ENCODE data around the gene NPW.
A peak's percentile ranks its signal among the peaks of the same experiment; 100 is the strongest.

NPW gene

GRCh38 chr16:2019921-2020831 lies 591 bp downstream of the NPW start:
- H3K27me3 ChIP-seq, result peaks cover 49% of the 10 kb centered on the region
- H4K20me1 ChIP-seq, result 0 out of 2 replicates have a peak, but pooled peaks cover 6% of the 10 kb centered on the region
- H3K27ac ChIP-seq, result peak overlapping the region; percentile 61; the same call in 1 of the 2 replicates
- H3K4me2 ChIP-seq, result peak overlapping the region; percentile 75
- peak overlapping the region; percentile 60 for H3K4me3 ChIP-seq
- H3K9ac ChIP-seq, result peak overlapping the region; percentile 66
- peaks cover 56% of the 10 kb centered on the region for H3K4me1 ChIP-seq
- TF ChIP-seq Cebpa-rat (IDR thresholded peaks at IDR 0.05), result no peak
- no peaks in the 10 kb centered on the region for H3K36me3 ChIP-seq
- no peaks in the 10 kb centered on the region for H3K9me3 ChIP-seq

GRCh38 chr16:2022723-2023091 lies 3.1 kb downstream of the NPW start:
- H3K9ac ChIP-seq, result peak overlapping the region; percentile 66; the same call in 1 of the 2 replicates
- peak overlapping the region; percentile 85 for H3K4me2 ChIP-seq
- no peak overlapping the region; the same call in 1 of the 2 replicates for H3K27ac ChIP-seq
- TF ChIP-seq Cebpa-rat (IDR thresholded peaks at IDR 0.05), result no peak
- H4K20me1 ChIP-seq, result peaks cover 9% of the 10 kb centered on the region
- no peaks in the 10 kb centered on the region for H3K36me3 ChIP-seq
- H3K4me3 ChIP-seq, result peak overlapping the region; percentile 56
- peaks cover 51% of the 10 kb centered on the region for H3K4me1 ChIP-seq
- no peaks in the 10 kb centered on the region for H3K9me3 ChIP-seq
- peaks cover 74% of the 10 kb centered on the region for H3K27me3 ChIP-seq

- Histone ChIP-seq H3K9ac (peak overlapping the region; percentile 66; the same call in 1 of the 2 replicates), H4K20me1 (peaks cover 16% of the 10 kb centered on the region), H3K4me1 (peaks cover 58% of the 10 kb centered on the region), H3K36me3 (no peaks in the 10 kb centered on the region), H3K4me2 (peak overlapping the region; percentile 85), H3K27me3 (peaks cover 74% of the 10 kb centered on the region), H3K27ac (peak overlapping the region; percentile 52; the same call in 1 of the 2 replicates), H3K4me3 (peak overlapping the region; percentile 56), H3K9me3 (no peaks in the 10 kb centered on the region)
- TF ChIP-seq Cebpa-rat (IDR thresholded peaks at IDR 0.05), result no peak
These were observed 3.8 kb downstream of the NPW start for GRCh38 chr16:2023092-2024031.

- Histone ChIP-seq H3K4me1 (peaks cover 62% of the 10 kb centered on the region), H3K27ac (no peak overlapping the region), H3K36me3 (no peaks in the 10 kb centered on the region), H3K9me3 (no peaks in the 10 kb centered on the region), H3K4me3 (no peak overlapping the region), H3K27me3 (peaks cover 73% of the 10 kb centered on the region), H3K9ac (no peak overlapping the region; the same call in 1 of the 2 replicates), H3K4me2 (peak overlapping the region; percentile 85), H4K20me1 (peaks cover 21% of the 10 kb centered on the region)
- TF ChIP-seq Cebpa-rat (IDR thresholded peaks at IDR 0.05), result no peak
These were observed 4.4 kb downstream of the NPW start for GRCh38 chr16:2024032-2024420.

- Histone ChIP-seq H3K4me1 (peaks cover 56% of the 10 kb centered on the region), H3K9me3 (no peaks in the 10 kb centered on the region), H3K27ac (no peak overlapping the region), H3K4me3 (no peak overlapping the region), H3K4me2 (no peak overlapping the region), H3K27me3 (peaks cover 61% of the 10 kb centered on the region), H3K9ac (no peak overlapping the region), H3K36me3 (peaks cover 6% of the 10 kb centered on the region), H4K20me1 (peaks cover 18% of the 10 kb centered on the region)
- TF ChIP-seq Cebpa-rat (IDR thresholded peaks at IDR 0.05), result no peak
These were observed 5.7 kb downstream of the NPW start for GRCh38 chr16:2025251-2025650.

GRCh38 chr16:2025878-2026460 lies 6.4 kb downstream of the NPW start:
- H3K4me1 ChIP-seq, result peaks cover 56% of the 10 kb centered on the region
- peak overlapping the region; percentile 96 for H3K4me2 ChIP-seq
- H4K20me1 ChIP-seq, result peaks cover 18% of the 10 kb centered on the region
- no peak overlapping the region for H3K4me3 ChIP-seq
- H3K9ac ChIP-seq, result no peak overlapping the region
- H3K9me3 ChIP-seq, result no peaks in the 10 kb centered on the region
- no peak overlapping the region for H3K27ac ChIP-seq
- TF ChIP-seq Cebpa-rat (IDR thresholded peaks at IDR 0.05), result no peak
- H3K27me3 ChIP-seq, result peaks cover 54% of the 10 kb centered on the region
- peaks cover 7% of the 10 kb centered on the region for H3K36me3 ChIP-seq

- peaks cover 48% of the 10 kb centered on the region for H3K27me3 ChIP-seq
- no peaks in the 10 kb centered on the region for H3K9me3 ChIP-seq
- peaks cover 18% of the 10 kb centered on the region for H4K20me1 ChIP-seq
- TF ChIP-seq Cebpa-rat (IDR thresholded peaks at IDR 0.05), result no peak
- H3K36me3 ChIP-seq, result peaks cover 7% of the 10 kb centered on the region
- H3K4me3 ChIP-seq, result peak within 1 kb of the TSS; percentile 74
- peaks cover 61% of the 10 kb centered on the region for H3K4me1 ChIP-seq
- peak within 1 kb of the TSS; percentile 96 for H3K4me2 ChIP-seq
- peak within 1 kb of the TSS; percentile 74 for H3K9ac ChIP-seq
- peak within 1 kb of the TSS; percentile 56 for H3K27ac ChIP-seq
These were observed 7.0 kb downstream of the NPW start, which contains the start of gene NHERF2 for GRCh38 chr16:2026461-2027023. NHERF2 (plus strand) TSS chr16:2026902; CDS start chr16:2027006, 104 bp downstream.

- Histone ChIP-seq H3K9ac (peak overlapping the region; percentile 74), H3K9me3 (no peaks in the 10 kb centered on the region), H3K27ac (peak overlapping the region; percentile 56), H3K4me3 (peak overlapping the region; percentile 74), H3K4me2 (peak overlapping the region; percentile 96), H3K36me3 (peaks cover 7% of the 10 kb centered on the region), H3K27me3 (peaks cover 42% of the 10 kb centered on the region), H4K20me1 (peaks cover 18% of the 10 kb centered on the region), H3K4me1 (peaks cover 69% of the 10 kb centered on the region)
- TF ChIP-seq Cebpa-rat (IDR thresholded peaks at IDR 0.05), result no peak
These were observed 7.7 kb downstream of the NPW start for GRCh38 chr16:2027024-2028010.
